Activated CD4-positive, alpha-beta T cell treated with anti-CD3 and anti-CD28 coated beads, Interleukin-10, Interleukin-2, amounts not matched to agents 100 ng/mL and 50 ng/mL, durations not matched to agents 16 hours and 8 hours (primary cell): ENCODE data around the gene MAN2A2.
"Not testable (repeated sequence)": the region's sequence is repeated elsewhere in the genome, so short reads cannot be mapped to it uniquely, and the experiment has no call there.

Source experiments
- DNase-seq: peaks from one replicate; pipeline ENCODE4 v3.0.0-alpha.2; 2020

Gene MAN2A2

DNA sequence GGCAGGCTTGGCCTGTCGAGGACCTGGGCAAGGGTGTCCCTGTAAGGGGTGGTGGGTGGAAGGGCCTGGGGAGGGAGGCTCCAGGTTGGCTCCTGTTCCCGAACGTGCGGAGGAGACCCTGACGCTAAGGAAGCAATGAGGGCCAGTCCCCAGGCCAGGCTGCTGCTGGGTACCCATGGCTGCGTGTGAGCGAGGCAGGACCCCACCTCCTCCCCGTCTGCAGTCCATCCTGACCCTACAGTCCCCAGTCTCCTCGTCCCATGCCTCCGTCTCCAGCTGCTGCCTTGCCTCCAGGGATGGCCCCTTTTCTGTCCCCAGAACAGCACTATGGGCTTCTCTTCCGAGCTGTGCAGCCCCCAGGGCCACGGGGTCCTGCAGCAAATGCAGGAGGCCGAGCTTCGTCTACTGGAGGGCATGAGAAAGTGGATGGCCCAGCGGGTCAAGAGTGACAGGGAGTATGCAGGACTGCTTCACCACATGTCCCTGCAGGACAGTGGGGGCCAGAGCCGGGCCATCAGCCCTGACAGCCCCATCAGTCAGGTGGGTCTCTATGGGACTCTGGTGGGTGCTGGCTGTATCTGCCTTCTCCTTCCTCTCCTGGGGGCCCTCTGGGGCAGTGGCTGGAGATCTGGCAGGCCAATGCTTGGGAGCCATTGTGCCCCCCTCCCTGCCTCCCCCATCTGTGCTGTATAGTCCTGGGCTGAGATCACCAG lies 18.2 kb upstream of the MAN2A2 start:
- DNase-seq, result no peak

DNA sequence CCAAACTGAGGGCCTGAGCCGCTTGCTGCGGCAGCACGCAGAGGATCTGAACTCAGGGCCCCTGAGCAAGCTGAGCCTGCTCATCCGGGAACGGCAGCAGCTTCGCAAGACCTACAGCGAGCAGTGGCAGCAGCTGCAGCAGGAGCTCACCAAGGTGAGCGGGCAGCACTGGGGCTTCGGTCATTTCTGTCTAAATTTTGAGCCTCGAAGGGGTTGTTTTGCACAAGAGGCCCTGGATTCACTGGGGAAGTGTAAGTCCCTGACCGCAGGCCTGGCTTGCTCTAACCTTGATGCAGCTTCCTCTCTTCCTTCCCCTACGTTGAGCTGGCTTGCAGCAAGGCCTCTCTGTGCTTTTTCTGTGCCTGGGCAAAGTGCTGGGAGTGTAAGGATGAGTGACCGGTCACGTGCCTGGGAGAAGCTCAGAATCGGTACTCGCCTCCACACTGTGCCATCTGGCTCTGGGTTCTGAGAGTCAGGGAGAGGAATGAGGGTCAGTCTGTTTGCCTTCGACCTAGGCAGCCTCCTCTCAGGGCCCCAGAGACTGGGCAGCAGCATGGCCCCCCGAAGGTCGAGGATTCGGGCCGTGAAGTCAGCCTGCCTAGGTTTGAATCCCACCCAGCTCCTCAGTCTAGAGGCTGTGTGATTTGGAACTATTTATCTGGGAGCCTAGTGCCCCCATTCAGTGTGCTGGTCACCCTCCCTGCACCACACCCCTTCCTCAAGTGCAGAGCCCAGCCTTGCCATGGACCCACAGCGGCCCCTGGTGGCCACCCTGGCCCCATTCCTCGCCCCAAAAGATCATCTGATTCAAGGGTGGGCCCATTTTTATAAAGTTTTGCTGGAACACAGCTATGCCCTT lies 17.4 kb upstream of the MAN2A2 start:
- DNase-seq, result peak; percentile 85

DNA sequence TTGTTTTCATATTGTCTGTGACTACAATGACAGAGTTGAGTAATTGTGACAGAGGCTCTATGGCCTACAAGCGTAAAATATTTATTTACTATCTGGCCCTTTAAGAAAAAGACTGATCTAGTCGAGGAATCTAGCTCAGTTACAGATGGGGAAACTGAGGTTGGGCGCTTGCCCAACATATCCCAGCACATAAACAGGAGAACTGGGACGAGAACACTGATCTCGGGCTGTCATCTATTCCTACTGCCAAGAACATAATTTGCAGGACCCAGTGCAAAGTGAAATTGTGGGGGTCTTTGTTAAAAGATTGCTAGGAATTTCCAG lies 16.8 kb upstream of the MAN2A2 start:
- DNase-seq, result no peak

DNA sequence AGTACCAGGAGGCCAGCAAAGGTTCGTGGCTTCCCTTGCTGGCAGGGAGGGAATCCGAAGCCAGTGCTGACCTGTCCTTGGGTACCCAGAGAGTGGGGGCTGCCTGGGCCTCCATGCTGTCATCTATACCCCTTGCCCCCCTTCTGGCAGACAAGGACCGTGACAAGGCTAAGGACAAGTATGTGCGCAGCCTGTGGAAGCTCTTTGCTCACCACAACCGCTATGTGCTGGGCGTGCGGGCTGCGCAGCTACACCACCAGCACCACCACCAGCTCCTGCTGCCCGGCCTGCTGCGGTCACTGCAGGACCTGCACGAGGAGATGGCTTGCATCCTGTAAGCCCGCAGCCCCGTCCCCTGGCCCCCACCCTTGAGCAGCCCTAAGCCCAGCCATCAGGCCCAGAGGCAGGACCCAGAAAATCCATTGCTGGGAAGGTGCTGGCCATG lies 16.0 kb upstream of the MAN2A2 start:
- no peak for DNase-seq

DNA sequence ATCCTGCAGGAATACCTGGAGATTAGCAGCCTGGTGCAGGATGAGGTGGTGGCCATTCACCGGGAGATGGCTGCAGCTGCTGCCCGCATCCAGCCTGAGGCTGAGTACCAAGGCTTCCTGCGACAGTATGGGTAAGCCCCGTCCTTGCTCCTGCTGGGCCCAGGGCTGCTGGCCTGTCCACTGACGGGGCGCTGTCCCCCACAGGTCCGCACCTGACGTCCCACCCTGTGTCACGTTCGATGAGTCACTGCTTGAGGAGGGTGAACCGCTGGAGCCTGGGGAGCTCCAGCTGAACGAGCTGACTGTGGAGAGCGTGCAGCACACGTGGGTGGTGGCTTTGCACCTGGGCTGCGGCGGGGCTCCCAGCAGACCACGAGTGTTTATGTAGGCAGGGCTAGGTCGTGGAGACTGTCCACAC lies 13.8 kb upstream of the MAN2A2 start:
- DNase-seq, result no peak

DNA sequence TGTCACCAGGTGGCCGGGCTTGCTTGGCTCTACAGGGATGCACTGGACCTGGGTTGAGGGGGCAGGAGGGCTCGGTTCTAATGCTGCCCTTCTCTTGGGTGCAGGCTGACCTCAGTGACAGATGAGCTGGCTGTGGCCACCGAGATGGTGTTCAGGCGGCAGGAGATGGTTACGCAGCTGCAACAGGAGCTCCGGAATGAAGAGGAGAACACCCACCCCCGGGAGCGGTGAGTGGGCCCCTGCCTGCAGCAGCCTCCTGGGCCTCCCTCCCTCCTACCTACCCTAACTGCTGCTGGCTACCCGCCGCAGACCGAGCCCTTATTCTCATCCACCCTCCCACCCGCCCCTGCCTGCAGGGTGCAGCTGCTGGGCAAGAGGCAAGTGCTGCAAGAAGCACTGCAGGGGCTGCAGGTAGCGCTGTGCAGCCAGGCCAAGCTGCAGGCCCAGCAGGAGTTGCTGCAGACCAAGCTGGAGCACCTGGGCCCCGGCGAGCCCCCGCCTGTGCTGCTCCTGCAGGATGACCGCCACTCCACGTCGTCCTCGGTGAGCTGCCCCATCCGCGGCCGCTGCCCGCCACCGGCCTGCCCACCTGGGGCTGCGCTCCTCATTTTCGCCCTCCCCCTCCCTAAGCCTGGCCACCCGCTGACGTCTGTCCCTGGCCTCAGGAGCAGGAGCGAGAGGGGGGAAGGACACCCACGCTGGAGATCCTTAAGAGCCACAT lies 13.2 kb upstream of the MAN2A2 start:
- DNase-seq, result no peak

DNA sequence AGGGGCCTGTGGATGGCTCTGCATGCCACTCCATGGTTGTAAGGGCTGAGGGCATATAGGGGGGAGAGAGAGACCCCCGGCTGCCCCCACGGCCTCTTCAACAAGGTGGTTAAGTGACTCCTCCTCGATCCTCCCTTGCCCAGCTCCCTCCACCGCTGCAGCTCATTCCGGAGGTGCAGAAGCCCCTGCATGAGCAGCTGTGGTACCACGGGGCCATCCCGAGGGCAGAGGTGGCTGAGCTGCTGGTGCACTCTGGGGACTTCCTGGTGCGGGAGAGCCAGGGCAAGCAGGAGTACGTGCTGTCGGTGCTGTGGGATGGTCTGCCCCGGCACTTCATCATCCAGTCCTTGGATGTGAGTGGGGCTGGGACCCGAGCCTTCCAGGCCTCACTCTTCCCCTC lies 12.3 kb upstream of the MAN2A2 start:
- no peak for DNase-seq

DNA sequence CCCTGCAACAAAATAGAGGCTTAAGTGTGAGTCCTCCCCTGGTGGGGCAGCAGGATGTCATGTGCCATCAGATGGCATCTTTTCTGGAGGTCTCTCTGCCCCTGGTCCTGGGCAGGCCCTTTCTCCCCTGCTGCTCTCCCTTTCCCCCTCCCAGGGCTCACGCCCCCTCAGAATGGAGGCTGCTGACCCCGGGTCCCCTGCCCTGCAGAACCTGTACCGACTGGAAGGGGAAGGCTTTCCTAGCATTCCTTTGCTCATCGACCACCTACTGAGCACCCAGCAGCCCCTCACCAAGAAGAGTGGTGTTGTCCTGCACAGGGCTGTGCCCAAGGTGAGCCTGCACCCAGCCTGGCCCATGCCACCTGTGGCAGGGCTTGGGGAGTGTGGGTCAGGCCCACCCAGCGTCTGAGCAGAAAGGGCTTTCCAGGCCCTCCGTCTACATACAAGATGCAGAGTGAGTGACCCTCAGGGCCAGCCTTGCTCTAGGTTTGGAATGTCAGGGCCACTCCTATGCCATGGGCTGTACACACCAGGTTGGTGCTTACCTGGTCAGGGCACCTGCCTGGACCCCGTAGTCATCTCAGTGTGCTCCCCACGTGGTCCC lies 11.7 kb upstream of the MAN2A2 start:
- DNase-seq, result no peak

DNA sequence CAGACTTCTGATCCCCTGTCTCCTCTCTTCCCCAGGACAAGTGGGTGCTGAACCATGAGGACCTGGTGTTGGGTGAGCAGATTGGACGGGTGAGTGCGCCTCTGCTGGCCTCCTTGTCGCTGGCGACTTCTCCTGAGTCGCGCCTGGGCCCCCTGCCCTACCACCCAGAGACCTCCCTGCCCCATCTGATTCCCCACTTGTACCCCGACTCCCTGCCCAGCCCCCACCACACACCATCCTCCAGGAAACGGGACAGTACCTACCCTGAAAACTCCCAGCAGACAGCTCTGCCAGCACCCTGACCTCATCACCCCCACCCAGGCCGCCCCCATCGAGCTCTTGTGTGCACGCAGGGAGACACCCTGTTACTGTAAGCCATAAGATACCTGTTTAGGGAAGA lies 11.1 kb upstream of the MAN2A2 start:
- no peak for DNase-seq

DNA sequence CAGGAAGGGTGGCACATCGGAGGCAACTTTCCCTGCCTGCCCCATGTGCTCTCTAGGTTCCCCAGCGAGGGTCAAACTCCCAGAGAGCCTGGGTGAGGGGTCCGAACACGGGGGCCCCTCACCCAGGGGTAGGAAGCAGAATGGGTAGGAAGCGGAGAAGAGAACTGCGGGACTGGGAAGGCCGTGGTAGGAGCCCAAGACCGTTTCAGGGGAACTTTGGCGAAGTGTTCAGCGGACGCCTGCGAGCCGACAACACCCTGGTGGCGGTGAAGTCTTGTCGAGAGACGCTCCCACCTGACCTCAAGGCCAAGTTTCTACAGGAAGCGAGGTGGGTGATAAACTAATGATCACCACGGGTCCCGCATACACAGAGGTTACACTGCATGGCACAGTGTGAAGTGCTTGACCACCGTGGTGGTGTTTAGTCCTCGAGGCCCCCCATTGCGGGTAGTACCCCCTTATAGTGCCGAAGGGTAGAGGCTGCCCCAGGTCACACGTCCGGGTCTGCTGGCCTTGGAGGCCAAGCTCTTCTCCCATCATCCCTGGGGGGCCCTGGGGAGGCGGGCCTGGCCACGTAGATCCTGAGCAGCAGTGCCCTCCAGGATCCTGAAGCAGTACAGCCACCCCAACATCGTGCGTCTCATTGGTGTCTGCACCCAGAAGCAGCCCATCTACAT lies 10.5 kb upstream of the MAN2A2 start:
- DNase-seq, result no peak

DNA sequence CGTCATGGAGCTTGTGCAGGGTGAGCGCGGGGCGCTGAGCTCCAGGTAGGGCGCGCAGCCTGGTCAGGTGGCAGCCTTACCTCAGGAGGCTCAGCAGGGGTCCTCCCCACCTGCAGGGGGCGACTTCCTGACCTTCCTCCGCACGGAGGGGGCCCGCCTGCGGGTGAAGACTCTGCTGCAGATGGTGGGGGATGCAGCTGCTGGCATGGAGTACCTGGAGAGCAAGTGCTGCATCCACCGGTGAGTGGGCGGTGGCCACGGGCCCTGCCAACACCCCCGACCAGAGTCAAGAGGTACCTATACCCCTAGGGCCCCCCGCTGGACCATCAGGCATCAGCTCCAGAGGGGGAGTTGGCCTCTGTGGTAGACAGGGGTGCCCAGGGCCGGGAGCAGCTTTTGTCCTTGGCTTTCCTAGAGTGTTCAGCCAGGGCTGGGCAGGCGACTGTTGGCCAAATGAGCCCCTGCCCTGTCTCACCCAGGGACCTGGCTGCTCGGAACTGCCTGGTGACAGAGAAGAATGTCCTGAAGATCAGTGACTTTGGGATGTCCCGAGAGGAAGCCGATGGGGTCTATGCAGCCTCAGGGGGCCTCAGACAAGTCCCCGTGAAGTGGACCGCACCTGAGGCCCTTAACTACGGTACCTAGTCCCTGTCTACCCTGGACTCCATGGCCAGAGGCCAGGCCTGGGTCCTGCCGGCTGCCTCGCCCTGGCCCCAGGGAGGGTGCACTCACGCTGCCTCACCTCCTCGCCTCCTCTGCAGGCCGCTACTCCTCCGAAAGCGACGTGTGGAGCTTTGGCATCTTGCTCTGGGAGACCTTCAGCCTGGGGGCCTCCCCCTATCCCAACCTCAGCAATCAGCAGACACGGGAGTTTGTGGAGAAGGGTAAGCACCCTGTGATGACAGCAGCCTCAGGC lies 9.7 kb upstream of the MAN2A2 start:
- no peak for DNase-seq

DNA sequence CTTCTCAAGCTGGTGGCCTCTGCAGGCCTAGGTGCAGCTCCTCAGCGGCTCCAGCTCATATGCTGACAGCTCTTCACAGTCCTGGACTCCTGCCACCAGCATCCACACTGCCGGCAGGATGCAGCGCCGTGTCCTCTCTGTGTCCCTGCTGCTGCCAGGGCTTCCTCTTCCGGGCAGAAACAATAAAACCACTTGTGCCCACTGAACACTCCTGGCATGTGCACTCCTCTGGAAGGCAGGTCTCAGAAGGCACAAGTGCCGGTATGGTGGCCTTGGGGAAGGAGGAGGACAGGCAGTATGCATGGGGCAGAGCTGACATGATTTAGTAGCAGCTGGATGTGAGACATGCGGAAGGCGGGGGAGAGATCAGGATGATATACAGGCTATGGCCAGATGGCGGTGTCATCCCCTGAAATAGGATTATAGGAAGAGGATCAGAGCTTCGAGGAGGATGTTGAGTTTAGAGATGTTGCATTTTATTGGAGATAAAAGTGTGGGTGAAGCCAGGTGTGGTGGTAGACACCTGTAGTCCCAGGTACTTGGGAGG lies 7.5 kb upstream of the MAN2A2 start:
- no peak for DNase-seq

DNA sequence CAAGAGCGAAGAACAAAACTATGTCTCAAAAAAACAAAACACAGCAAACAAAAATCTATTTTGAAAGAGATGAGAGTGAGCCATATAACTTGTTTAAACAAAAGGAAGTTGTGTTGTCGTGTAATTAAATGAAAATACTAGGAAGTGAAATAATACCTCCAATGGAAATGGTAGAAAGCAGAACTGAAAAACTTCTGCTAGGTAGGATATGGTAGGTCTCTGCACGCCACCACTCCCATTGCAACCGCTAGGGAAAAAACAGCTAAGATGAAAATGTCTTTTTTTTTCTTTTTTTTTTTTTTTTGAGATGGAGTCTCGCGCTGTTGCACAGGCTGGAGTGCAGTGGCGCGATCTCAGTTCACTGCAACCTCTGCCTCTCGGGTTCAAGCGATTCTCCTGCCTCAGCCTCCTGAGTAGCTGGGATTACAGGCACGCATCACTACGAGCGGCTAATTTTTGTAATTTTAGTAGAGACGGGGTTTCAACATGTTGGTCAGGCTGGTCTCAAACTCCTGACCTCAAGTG lies 5.9 kb upstream of the MAN2A2 start:
- not testable (repeated sequence) for DNase-seq

DNA sequence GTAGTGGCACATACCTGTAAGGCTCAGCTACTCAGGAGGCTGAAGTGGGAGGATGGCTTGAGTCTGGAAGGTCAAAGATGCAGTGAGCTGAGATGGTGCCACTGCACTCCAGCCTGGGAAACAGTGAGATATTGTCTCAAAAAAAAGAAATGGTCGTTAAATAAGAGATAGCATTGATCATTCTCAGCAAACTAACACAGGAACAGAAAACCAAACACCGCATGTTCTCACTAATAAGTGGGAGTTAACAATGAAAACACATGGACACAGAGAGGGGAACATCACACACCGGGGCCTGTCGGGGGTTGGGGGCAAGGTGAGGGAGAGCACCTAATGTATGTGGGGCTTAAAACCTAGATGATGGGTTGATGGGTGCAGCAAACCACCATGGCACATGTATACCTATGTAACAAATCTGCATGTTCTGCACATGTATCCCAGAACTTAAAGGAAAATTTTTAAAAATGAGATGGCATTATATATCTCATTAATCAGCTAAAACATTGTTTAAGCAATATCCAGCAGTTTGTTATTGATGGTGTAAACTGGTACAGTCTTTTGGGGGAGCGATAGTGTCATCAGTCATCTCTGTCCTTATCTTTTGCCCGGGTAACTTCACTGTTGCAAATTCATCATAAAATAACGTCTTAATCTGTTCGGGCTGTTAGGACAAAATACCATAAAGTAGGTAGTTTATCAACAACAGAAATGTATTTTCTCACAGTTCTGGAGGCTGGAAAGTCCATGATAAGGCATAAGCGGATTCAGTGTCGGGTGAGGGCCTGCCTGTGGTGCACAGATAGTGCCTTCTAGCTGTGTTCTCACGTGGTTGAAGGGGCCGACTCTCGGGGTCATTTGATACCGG lies 1.7 kb upstream of the MAN2A2 start:
- no peak for DNase-seq

DNA sequence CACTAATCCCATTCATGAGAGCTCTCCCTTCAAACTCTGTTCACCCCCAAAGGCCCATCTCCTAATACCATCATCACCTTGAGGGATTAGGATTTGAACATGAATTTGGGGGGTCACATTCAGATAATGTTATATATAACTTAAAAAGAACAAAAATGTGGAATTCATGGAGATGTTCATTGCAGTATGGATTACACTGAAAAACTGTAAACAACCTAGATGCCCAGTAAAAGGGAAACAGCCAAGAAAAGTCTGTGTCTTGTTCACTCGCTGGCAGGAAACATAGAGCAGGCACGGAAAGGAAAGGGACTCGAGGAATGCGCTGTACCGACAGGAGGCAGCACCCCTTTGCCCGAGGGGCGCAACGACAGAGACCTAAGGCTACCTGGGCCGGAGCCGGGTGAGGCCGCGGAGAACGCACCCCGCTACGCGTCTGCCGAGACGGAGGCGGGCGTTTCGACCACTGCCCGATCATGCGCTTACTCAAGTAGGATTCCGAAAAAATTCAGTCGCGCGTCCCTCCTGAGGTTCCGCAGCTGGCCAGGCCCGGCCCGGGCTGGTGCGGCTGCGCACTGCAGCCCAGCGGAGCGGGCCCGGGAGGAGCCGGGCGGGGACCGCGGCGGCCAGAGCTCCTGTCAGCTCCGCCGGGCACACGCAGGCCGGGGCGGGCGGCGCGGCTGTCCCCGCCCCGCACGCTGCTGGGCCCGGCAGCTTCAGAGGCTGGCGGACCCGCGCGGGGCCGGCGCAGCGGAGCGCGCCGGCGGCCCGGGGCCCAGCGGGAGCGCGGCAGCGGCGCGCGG lies 862 bp upstream of the MAN2A2 start:
- peak; percentile 82 for DNase-seq

DNA sequence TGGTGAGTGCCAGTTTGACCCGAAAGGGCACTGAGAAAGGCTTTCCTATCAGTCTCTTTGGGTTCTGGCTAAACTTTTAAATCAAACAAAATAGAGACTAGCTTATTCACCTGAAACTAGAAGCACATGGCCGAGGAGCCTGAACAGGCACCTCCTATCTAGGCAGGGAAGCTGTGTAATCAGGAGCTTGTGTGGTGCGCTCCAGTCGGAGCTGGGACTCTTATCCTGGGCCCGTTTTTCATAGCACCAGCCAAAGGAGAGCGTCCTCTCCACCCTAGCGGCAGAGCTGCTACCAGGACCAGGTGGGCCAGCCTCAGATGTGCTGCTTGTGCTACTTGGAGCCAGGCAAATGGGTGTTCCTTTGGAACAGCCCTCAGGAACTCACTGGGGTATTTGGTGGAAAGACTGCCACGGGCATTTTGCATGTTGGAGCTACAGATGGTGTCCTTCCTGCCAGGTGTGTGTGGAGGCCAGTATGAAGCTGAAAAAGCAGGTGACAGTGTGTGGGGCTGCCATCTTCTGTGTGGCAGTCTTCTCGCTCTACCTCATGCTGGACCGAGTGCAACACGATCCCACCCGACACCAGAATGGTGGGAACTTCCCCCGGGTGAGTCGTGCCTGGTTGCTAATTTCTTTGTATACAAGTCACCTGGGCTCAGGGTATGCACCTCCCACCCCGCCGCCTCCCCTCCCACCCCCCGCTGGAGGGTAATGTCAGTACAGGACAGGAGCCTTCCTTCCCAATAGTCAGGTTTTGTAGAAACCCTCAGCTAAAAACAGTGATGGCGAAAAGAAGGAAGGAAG lies 833 bp downstream of the MAN2A2 start:
- DNase-seq, result no peak

DNA sequence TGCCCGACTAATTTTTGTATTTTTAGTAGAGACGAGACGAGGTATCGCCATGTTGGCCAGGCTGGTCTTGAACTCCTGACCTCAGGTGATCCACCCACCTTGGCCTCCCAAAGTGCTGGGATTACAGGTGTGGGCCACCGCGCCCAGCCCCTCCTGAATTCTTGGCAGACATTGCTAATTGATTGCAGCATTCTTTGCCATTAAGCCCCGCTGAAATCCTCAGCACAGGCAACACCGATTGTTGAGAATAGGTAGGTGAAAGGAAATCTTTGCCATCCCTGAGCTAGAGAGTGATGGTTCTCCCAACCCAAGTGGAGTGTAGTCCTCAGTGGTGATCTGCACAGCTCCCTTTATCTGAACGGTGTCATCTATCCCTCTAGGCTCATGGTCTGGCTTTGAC lies 1.6 kb downstream of the MAN2A2 start:
- no peak for DNase-seq
